ENCODE data around the gene GNRH2. TPM values are rescaled to one million over a fixed set of nuclear protein-coding genes. Genes with fewer than 3 reads are reported as not detected.

The GNRH2 gene
- polyA plus RNA-seq, 4 donors = 0.15 to 0.83 TPM; not detected in 2

DNA sequence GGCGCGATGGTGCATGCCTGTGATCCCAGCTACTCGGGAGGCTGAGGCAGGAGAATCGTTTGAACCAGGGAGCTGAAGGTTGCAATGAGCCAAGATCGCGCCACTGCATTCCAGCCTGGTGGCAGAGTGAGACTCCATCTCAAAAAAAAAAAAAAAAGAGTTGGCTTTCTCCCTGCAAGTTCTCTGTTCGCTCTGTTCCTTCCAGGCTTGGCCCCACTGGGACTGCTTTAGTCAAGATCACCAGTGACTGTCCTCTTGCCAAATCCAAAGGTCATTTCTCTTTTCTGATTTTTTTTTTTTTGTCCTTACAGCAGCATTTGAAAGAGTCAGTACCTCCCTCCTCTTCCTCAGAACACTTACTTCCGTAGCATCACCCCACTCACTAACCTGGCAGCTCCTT, 10.8 kb upstream of the GNRH2 start:
- no peak for FAIRE-seq
- H3K36me3 ChIP-seq (ENCODE audit: control insufficient read depth in 3 of 3, insufficient read depth in 2 of 3, low read depth in 1 of 3, low read length in 3 of 3) = peaks cover 6 to 63% (median 24%) of the 10 kb centered on the region in 3 donors
- DNase-seq = no peak
- H3K27ac ChIP-seq (ENCODE audit: low read depth in 1 of 3, low read length in 2 of 3) = no peak overlapping the region
- H3K4me3 ChIP-seq (ENCODE audit: low read depth in 1 of 3, low read length in 3 of 3) = no peak overlapping the region
- 91 to 97% (median 96%) methylated on average over 8 of the region's 8 CpGs for WGBS, 3 donors
- H3K9me3 ChIP-seq (ENCODE audit: control insufficient read depth in 2 of 2, insufficient read depth in 1 of 2, low read depth in 1 of 2, low read length in 1 of 2) = no peaks in the 10 kb centered on the region
- no peaks in the 10 kb centered on the region for H3K4me1 ChIP-seq (ENCODE audit: control insufficient read depth in 3 of 3, insufficient read depth in 2 of 3, low read depth in 1 of 3, low read length in 2 of 3)
- no peaks in the 10 kb centered on the region for H3K27me3 ChIP-seq (ENCODE audit: control insufficient read depth in 3 of 3, insufficient read depth in 3 of 3, low read length in 3 of 3)

DNA sequence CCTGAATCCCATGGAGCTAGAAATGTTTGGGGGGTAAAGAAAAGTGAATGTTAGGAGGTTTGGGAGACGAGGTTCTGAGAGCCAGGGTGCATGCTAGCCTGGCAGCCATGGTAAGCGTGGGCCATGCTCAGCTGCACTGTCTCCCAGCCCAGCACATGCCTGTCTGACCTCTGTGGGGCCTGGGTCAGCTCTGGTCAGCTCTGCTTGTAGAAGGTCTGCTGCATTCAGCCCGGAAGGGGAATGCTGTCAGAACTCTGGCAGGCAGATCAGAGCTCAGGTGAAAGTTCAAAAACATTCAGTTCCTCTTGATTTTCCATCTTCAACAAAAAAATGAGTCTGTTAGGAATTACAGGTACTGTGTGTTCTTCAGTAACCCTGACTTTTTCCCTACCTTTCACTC, 5.8 kb upstream of the GNRH2 start:
- no peaks in the 10 kb centered on the region for H3K27me3 ChIP-seq (ENCODE audit: control insufficient read depth in 3 of 3, insufficient read depth in 3 of 3, low read length in 3 of 3)
- FAIRE-seq = no peak
- H3K9me3 ChIP-seq (ENCODE audit: control insufficient read depth in 2 of 2, insufficient read depth in 1 of 2, low read depth in 1 of 2, low read length in 1 of 2) = no peaks in the 10 kb centered on the region
- WGBS, 3 donors = 89 to 94% (median 89%) methylated on average over 3 of the region's 3 CpGs
- H3K27ac ChIP-seq (ENCODE audit: low read depth in 1 of 3, low read length in 2 of 3) = no peak overlapping the region
- H3K4me3 ChIP-seq (ENCODE audit: low read depth in 1 of 3, low read length in 3 of 3) = no peak overlapping the region
- peaks cover 0 to 6% (median 0%) of the 10 kb centered on the region in 3 donors for H3K4me1 ChIP-seq (ENCODE audit: control insufficient read depth in 3 of 3, insufficient read depth in 2 of 3, low read depth in 1 of 3, low read length in 2 of 3)
- DNase-seq = no peak
- peaks cover 10 to 73% (median 17%) of the 10 kb centered on the region in 3 donors for H3K36me3 ChIP-seq (ENCODE audit: control insufficient read depth in 3 of 3, insufficient read depth in 2 of 3, low read depth in 1 of 3, low read length in 3 of 3)

DNA sequence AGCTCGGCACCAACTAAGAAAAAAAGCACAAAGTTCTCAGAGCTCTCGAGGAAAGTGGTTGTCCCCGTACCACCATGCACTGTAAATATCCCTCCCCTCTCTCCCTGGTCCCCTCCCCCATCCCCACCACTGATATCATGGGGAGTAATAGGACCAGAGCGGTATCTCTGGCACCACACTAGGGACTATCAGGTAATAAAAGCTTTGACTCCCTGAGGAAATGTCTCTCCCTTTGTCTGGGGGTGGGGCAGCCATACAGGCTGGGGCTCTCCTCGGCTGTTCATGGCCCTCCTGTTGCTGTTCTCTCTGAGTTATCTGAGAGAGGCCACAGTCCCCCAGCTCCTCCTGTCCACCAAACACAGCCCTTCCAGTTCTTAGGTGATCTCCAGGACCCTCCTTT, 5.0 kb upstream of the GNRH2 start:
- whole genome bisulfite sequencing, 3 donors = 79 to 88% (median 82%) methylated on average over 5 of the region's 5 CpGs
- no peaks in the 10 kb centered on the region for H3K27me3 ChIP-seq (ENCODE audit: control insufficient read depth in 3 of 3, insufficient read depth in 3 of 3, low read length in 3 of 3)
- H3K36me3 ChIP-seq (ENCODE audit: control insufficient read depth in 3 of 3, insufficient read depth in 2 of 3, low read depth in 1 of 3, low read length in 3 of 3) = peaks cover 8 to 67% (median 17%) of the 10 kb centered on the region in 3 donors
- DNase-seq (no peak), FAIRE-seq (no peak)
- H3K9me3 ChIP-seq (ENCODE audit: control insufficient read depth in 2 of 2, insufficient read depth in 1 of 2, low read depth in 1 of 2, low read length in 1 of 2) = no peaks in the 10 kb centered on the region
- H3K4me1 ChIP-seq (ENCODE audit: control insufficient read depth in 3 of 3, insufficient read depth in 2 of 3, low read depth in 1 of 3, low read length in 2 of 3) = peaks cover 0 to 6% (median 0%) of the 10 kb centered on the region in 3 donors
- H3K27ac ChIP-seq (ENCODE audit: low read depth in 1 of 3, low read length in 2 of 3) = no peak overlapping the region
- H3K4me3 ChIP-seq (ENCODE audit: low read depth in 1 of 3, low read length in 3 of 3) = no peak overlapping the region

DNA sequence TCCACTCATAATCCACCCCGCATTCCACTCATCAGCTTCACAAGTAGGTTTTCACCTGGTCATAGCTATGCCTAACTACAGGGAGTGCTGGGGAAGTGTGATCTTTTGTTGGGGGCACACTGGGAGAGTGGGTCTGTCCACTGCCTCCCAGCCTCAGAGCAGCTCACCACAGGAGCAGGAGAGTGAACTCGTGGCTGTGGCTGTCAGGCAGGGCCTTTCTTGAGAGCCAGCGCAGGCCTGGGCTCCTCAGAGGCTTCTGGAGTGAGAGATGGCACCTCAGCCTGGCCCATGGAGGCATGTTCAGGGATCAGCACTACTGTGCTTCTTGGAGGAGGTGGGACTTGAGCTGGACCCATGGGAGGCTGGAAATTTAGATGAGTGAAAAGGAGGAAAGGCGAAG, 4.0 kb upstream of the GNRH2 start:
- H3K36me3 ChIP-seq (ENCODE audit: control insufficient read depth in 3 of 3, insufficient read depth in 2 of 3, low read depth in 1 of 3, low read length in 3 of 3) = peaks cover 8 to 61% (median 17%) of the 10 kb centered on the region in 3 donors
- H3K4me1 ChIP-seq (ENCODE audit: control insufficient read depth in 3 of 3, insufficient read depth in 2 of 3, low read depth in 1 of 3, low read length in 2 of 3) = peaks cover 0 to 6% (median 0%) of the 10 kb centered on the region in 3 donors
- no peak overlapping the region for H3K4me3 ChIP-seq (ENCODE audit: low read depth in 1 of 3, low read length in 3 of 3)
- no peaks in the 10 kb centered on the region for H3K27me3 ChIP-seq (ENCODE audit: control insufficient read depth in 3 of 3, insufficient read depth in 3 of 3, low read length in 3 of 3)
- no peak overlapping the region for H3K27ac ChIP-seq (ENCODE audit: low read depth in 1 of 3, low read length in 2 of 3)
- H3K9me3 ChIP-seq (ENCODE audit: control insufficient read depth in 2 of 2, insufficient read depth in 1 of 2, low read depth in 1 of 2, low read length in 1 of 2) = no peaks in the 10 kb centered on the region
- DNase-seq = no peak
- FAIRE-seq = no peak
- 79 to 89% (median 80%) methylated on average over 4 of the region's 4 CpGs for WGBS, 3 donors

DNA sequence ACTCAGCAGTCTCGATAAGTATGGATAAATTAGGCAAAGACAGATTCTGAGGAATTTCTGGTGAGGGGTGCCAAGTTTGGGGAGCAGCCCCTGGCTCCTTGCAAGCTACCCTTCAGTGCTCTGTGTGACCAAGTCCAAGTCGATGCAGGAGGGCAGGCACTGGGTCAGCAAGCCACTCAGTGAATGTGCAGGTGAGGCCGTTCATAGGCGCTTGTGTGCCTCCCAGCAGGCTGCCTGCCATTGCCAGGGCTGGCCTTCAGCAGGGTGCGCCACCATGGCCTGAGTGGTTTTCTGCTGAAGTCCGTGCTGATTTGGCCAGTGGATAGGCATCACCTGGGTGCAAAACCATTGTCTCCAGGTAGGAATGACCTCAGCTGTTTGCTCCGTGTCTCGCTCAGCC, 3.3 kb upstream of the GNRH2 start:
- FAIRE-seq (no peak), DNase-seq (no peak)
- H3K27me3 ChIP-seq (ENCODE audit: control insufficient read depth in 3 of 3, insufficient read depth in 3 of 3, low read length in 3 of 3) = no peaks in the 10 kb centered on the region
- H3K36me3 ChIP-seq (ENCODE audit: control insufficient read depth in 3 of 3, insufficient read depth in 2 of 3, low read depth in 1 of 3, low read length in 3 of 3) = peaks cover 8 to 57% (median 17%) of the 10 kb centered on the region in 3 donors
- no peaks in the 10 kb centered on the region for H3K9me3 ChIP-seq (ENCODE audit: control insufficient read depth in 2 of 2, insufficient read depth in 1 of 2, low read depth in 1 of 2, low read length in 1 of 2)
- H3K4me3 ChIP-seq (ENCODE audit: low read depth in 1 of 3, low read length in 3 of 3) = no peak overlapping the region
- peaks cover 0 to 6% (median 0%) of the 10 kb centered on the region in 3 donors for H3K4me1 ChIP-seq (ENCODE audit: control insufficient read depth in 3 of 3, insufficient read depth in 2 of 3, low read depth in 1 of 3, low read length in 2 of 3)
- whole genome bisulfite sequencing, 3 donors = 93 to 95% (median 94%) methylated on average over 8 of the region's 8 CpGs
- H3K27ac ChIP-seq (ENCODE audit: low read depth in 1 of 3, low read length in 2 of 3) = no peak overlapping the region

DNA sequence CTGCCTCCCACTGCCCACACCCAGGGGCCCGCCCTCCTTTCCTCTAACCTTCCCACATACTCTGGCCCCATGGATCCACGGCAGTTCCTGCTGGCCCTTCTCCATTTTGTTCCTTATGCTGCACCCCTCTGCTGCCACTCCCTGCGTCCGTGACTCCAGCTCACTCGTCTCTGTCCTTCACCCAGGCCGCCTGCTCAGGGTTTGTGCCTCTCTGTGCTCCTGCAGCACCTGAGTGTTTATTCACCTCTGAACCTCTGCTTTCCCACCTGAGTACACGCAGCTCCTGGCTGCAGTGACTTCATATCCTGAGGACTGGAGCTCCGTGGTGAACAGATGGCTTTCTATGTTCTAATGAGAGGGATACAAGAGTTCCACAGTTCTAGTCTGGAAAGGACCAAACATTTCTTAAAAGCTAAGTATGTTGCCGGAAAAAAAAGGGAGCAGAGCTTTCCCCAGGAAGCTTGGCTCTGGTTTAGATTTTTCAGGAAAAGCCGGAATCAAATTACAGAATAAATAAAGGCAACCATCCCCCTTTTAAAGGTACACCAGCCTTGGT, 1.5 kb upstream of the GNRH2 start:
- peaks cover 4 to 40% (median 13%) of the 10 kb centered on the region in 3 donors for H3K36me3 ChIP-seq (ENCODE audit: control insufficient read depth in 3 of 3, insufficient read depth in 2 of 3, low read depth in 1 of 3, low read length in 3 of 3)
- H3K9me3 ChIP-seq (ENCODE audit: control insufficient read depth in 2 of 2, insufficient read depth in 1 of 2, low read depth in 1 of 2, low read length in 1 of 2) = no peaks in the 10 kb centered on the region
- H3K27ac ChIP-seq (ENCODE audit: low read depth in 1 of 3, low read length in 2 of 3) = peak overlapping the region in 2 of 3 donors; percentile 32 to 70
- peaks cover 0 to 7% (median 0%) of the 10 kb centered on the region in 3 donors for H3K4me1 ChIP-seq (ENCODE audit: control insufficient read depth in 3 of 3, insufficient read depth in 2 of 3, low read depth in 1 of 3, low read length in 2 of 3)
- DNase-seq = no peak
- no peak for FAIRE-seq
- no peaks in the 10 kb centered on the region for H3K27me3 ChIP-seq (ENCODE audit: control insufficient read depth in 3 of 3, insufficient read depth in 3 of 3, low read length in 3 of 3)
- H3K4me3 ChIP-seq (ENCODE audit: low read depth in 1 of 3, low read length in 3 of 3) = no peak overlapping the region
- 59 to 71% (median 68%) methylated on average over 10 of the region's 10 CpGs for WGBS, 3 donors

DNA sequence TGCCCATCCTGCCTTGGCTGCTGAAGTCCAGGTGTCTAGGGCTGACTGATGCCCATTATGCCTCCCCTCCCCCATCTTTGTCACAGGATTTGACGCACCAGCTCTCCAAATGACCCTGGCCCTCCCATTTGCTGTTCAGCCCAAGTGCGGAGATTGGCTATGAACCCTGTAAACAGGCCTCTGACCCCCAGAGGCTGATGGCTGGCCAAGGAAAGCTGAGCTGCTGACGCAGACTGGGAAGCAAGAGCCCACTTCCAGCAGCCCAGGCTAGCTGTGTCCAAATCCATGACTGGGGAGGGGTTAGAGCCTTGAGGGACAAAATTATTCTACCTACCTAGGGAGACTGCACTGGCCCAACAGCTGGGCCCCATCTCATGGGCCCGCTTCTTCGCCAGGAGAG, 797 bp upstream of the GNRH2 start:
- no peaks in the 10 kb centered on the region for H3K27me3 ChIP-seq (ENCODE audit: control insufficient read depth in 3 of 3, insufficient read depth in 3 of 3, low read length in 3 of 3)
- peak overlapping the region in 1 of 3 donors; percentile 70 for H3K27ac ChIP-seq (ENCODE audit: low read depth in 1 of 3, low read length in 2 of 3)
- no peak overlapping the region for H3K4me3 ChIP-seq (ENCODE audit: low read depth in 1 of 3, low read length in 3 of 3)
- FAIRE-seq (no peak), DNase-seq (no peak)
- H3K9me3 ChIP-seq (ENCODE audit: control insufficient read depth in 2 of 2, insufficient read depth in 1 of 2, low read depth in 1 of 2, low read length in 1 of 2) = no peaks in the 10 kb centered on the region
- 80 to 92% (median 89%) methylated on average over 5 of the region's 5 CpGs for WGBS, 3 donors
- peaks cover 3 to 36% (median 13%) of the 10 kb centered on the region in 3 donors for H3K36me3 ChIP-seq (ENCODE audit: control insufficient read depth in 3 of 3, insufficient read depth in 2 of 3, low read depth in 1 of 3, low read length in 3 of 3)
- H3K4me1 ChIP-seq (ENCODE audit: control insufficient read depth in 3 of 3, insufficient read depth in 2 of 3, low read depth in 1 of 3, low read length in 2 of 3) = peaks cover 0 to 9% (median 0%) of the 10 kb centered on the region in 3 donors

DNA sequence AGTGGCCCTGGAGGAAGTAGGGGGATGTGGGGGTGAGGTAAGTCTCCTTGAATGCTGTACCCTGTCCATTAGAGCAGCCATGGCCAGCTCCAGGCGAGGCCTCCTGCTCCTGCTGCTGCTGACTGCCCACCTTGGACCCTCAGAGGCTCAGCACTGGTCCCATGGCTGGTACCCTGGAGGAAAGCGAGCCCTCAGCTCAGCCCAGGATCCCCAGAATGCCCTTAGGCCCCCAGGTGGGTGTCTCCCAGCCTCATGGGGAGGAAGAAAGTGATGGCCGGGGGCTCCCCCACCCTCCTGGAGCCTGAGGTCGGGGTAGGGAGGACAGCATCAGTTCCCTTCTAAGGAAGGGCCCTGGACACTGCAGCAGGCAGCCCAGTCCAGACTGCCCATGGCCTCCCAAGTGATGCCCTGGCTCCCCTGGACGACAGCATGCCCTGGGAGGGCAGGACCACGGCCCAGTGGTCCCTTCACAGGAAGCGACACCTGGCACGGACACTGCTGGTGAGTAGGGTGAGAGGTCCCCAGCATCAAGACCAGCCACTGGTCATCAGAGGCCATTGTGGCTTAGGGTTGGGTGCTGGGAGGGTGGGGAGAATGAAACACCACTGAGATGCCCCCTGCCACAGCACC, 1.0 kb downstream of the GNRH2 start:
- DNase-seq (no peak), FAIRE-seq (no peak)
- 90 to 92% (median 92%) methylated on average over 7 to 8 of the region's 8 CpGs for WGBS, 3 donors
- H3K4me3 ChIP-seq (ENCODE audit: low read depth in 1 of 3, low read length in 3 of 3) = no peak overlapping the region
- no peaks in the 10 kb centered on the region for H3K9me3 ChIP-seq (ENCODE audit: control insufficient read depth in 2 of 2, insufficient read depth in 1 of 2, low read depth in 1 of 2, low read length in 1 of 2)
- peaks cover 5 to 41% (median 12%) of the 10 kb centered on the region in 3 donors for H3K36me3 ChIP-seq (ENCODE audit: control insufficient read depth in 3 of 3, insufficient read depth in 2 of 3, low read depth in 1 of 3, low read length in 3 of 3)
- H3K27me3 ChIP-seq (ENCODE audit: control insufficient read depth in 3 of 3, insufficient read depth in 3 of 3, low read length in 3 of 3) = no peaks in the 10 kb centered on the region
- H3K27ac ChIP-seq (ENCODE audit: low read depth in 1 of 3, low read length in 2 of 3) = peak overlapping the region in 1 of 3 donors; percentile 95
- H3K4me1 ChIP-seq (ENCODE audit: control insufficient read depth in 3 of 3, insufficient read depth in 2 of 3, low read depth in 1 of 3, low read length in 2 of 3) = peaks cover 0 to 9% (median 0%) of the 10 kb centered on the region in 3 donors
